NCI-H2196 (cell line): Measurements from ENCODE around the gene ERBB2.
A peak's percentile ranks its signal among the peaks of the same experiment; 100 is the strongest.
"Not testable (repeated sequence)": the region's sequence is repeated elsewhere in the genome, so short reads cannot be mapped to it uniquely, and the experiment has no call there.

Source experiments
- DNase-seq: peaks from one replicate; lab custom pipeline; 2025; ENCODE audit not compliant: unreplicated experiment; lab: John Stamatoyannopoulos, UW

Gene ERBB2

GRCh38 chr17:39722965-39723848, 23.3 kb downstream of the ERBB2 start:
- no peak for DNase-seq

- DNase-seq = no peak
Measured at GRCh38 chr17:39724731-39725130, 24.9 kb downstream of the ERBB2 start.

GRCh38 chr17:39725923-39726322, 26.1 kb downstream of the ERBB2 start:
- not testable (repeated sequence) for DNase-seq

- DNase-seq = no peak
Measured at GRCh38 chr17:39726617-39727016, 26.8 kb downstream of the ERBB2 start.

- no peak for DNase-seq
Measured at GRCh38 chr17:39727556-39727955, 27.7 kb downstream of the ERBB2 start.

- no peak for DNase-seq
Measured at GRCh38 chr17:39729280-39729851, 29.5 kb downstream of the ERBB2 start.

- DNase-seq = peak; percentile 71
Measured at GRCh38 chr17:39730095-39730921, 30.4 kb downstream of the ERBB2 start, which contains the start of gene MIEN1. TSS of gene MIEN1 (minus strand) at chr17:39730532. CDS start at chr17:39730495, 37 bp downstream.

GRCh38 chr17:39732586-39732985, 32.7 kb downstream of the ERBB2 start:
- DNase-seq = no peak

GRCh38 chr17:39735882-39736281, 36.0 kb downstream of the ERBB2 start:
- no peak for DNase-seq

GRCh38 chr17:39736319-39737165, 36.7 kb downstream of the ERBB2 start:
- DNase-seq = no peak

GRCh38 chr17:39737206-39737759, 37.4 kb downstream of the ERBB2 start:
- no peak for DNase-seq

- peak; percentile 77 for DNase-seq
Measured at GRCh38 chr17:39737760-39738567, 38.1 kb downstream of the ERBB2 start, which contains the start of gene GRB7. TSS of gene GRB7 (plus strand) at chr17:39737938. CDS start at chr17:39742302, 4,364 bp downstream.

- DNase-seq = peak; percentile 31
Measured at GRCh38 chr17:39738568-39738901, 38.7 kb downstream of the ERBB2 start.

- peak; percentile 54 for DNase-seq
Measured at GRCh38 chr17:39738983-39739884, 39.4 kb downstream of the ERBB2 start.

GRCh38 chr17:39739885-39740356, 40.1 kb downstream of the ERBB2 start:
- DNase-seq = no peak

- DNase-seq = peak; percentile 23
Measured at GRCh38 chr17:39740357-39741111, 40.7 kb downstream of the ERBB2 start.

GRCh38 chr17:39742126-39742855, 42.4 kb downstream of the ERBB2 start:
- DNase-seq = no peak
